NCI-H460 (cell line): ENCODE measurements around the gene YWHAQ. TPM values are rescaled to one million over a fixed set of nuclear protein-coding genes. Genes with fewer than 3 reads are reported as not detected.

Source experiments
- DNase-seq: peaks from one replicate; pipeline ENCODE4 v3.0.0-alpha.2; 2016; ENCODE audit warnings: low read depth; ENCODE audit errors: extremely low read depth
- polyA plus RNA-seq: library from polyadenylated mRNA; depleted of rRNA; stranded (reverse); fragments of >200 nt; gene quantifications from 2 replicates; pipeline ENCODE4 v1.2.3, GENCODE V29; 2014; cell fraction: nucleus; rRNA removed
- total RNA-seq: library from RNA; depleted of rRNA; stranded (reverse); fragments of >200 nt; shearing (Covaris generic); gene quantifications from 2 replicates; pipeline ENCODE4 v1.2.3, GENCODE V29; 2014; rRNA removed

YWHAQ gene
- 434 and 443 TPM in 2 replicates for total RNA-seq
- 181 and 258 TPM in 2 replicates for polyA plus RNA-seq

GRCh38 chr2:9630736-9631552 is at the start of gene YWHAQ:
YWHAQ (minus strand) TSS chr2:9630997; CDS start chr2:9630452, 545 bp downstream.
- peak; percentile 97 for DNase-seq

DNA sequence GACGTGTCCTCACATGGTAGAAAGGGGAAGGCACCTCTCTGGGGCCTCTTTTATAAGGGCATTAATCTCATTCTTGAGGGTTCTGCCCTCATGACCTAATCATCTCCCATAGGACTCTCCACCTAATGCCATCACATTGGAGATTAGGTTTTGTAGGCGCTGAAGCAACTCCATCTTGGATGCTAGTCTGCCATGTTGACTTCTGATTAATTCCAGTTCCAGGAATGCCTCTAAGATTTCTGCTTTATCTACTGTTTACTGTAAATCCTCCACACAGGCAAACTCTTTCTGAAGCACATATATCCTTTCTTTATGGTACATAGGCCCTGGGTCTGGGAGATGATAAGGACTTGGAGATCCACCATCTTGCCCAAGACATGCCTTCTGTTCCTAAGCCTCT is 49.3 kb upstream of the YWHAQ start:
- no peak for DNase-seq

DNA sequence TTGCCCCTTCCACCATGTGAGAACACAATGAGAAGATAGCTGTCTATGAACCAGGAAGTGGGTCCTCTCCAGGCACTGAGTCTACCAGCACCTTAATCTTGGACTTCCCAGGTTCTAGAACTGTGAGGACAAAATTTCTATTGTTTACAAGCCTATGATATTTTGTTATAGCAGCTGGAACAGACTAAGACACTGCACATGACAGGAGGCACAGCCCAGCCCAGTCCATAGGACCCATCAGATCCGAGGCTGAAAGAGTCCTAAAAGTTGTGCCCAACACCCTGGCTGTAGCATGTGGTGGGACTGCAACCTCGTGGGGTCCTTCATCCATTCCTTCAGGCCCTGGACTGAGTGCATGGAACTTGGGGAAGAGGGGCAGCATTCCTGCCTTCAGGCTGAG is 48.4 kb upstream of the YWHAQ start:
- DNase-seq: no peak

DNA sequence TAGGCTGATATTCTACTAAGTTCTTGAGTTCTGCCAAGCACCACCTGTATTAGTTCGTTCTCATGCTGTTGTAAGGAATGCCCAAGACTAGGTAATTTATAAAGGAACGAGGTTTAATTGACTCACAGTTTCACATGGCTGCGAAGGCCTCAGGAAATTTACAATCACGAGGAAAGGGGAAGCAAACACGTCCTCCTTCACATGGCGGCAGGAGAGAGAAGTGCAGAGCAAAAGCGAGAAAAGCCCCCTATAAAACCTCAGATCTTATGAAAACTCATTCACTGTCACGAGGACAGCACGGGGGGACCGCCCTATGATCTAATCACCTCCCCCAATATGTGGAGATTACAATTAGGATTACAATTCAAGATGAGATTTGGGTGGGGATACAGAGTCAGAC is 47.7 kb upstream of the YWHAQ start:
- no peak for DNase-seq

DNA sequence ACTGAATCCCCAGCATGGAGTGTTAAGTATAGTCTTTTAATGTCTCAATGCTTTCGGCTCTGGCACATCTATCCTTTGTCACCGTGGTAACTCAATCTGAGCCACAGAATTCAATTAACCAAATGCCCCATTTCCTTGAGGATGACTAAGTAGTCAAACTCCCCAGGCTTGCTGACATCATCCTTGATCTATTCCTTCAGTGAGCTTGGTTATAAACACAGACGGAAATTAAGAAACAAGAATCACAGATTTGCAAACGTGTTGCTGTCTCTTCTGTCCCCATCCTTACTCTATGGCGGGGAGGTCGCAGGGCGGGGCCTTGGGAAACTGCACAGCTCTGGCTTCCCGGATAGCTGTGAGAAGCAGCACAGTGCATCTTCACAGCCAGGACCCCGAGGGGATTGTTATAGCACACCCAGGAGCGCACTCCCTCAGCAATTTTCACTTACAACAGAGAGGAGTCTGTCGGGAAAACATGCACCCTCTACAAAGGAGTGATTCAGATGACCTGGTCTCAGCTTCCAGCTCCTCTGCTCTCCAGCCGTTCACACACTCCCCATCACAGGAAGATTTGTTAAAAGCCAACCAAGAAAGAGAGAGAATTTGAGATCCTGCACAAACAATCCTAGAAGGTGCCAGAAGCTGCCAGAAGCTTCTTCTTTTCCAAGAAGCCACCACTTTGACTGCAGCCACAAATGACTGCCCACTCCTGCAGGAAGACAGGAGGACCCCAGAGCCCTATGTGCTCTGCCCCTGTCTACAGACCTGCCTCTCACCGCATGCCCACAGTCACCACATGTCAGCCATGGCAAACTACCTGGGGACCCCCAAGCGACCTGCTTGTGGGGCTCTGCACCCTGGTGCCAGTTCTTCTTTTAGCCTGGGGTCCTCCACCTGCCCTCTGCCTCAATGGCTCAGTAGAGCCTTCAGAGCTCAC is 44.9 kb upstream of the YWHAQ start:
- DNase-seq: peak; percentile 33

- DNase-seq: no peak
Measured at GRCh38 chr2:9674891-9675414, 44.2 kb upstream of the YWHAQ start.

DNA sequence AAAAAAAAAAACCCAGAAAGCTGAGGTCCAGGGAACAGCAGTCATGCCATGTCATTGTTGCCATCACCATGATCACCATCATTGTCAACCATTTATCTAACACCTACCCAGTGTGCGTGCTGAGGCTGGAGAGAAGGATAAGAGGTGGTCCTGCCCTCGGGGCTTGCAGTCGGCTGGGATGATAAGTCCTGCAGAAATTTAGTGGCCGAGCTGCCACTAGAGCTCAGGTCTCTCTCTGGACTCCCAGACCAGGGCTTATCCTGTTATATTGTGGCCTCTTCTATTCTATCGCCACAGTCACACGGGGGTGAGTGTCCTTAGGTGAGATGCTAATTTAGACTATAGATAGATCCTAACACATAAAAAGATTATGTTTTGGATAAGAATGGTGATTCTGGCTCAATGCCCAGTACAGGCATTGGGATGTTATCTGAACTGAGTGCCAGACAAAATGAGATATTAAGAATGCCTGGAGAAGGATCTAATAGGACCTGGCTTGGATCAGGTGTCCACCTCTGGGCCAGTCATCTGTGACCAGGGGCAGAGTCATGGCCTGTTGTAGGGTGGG is 43.2 kb upstream of the YWHAQ start:
- no peak for DNase-seq

- DNase-seq: no peak
Measured at GRCh38 chr2:9668687-9669345, 38.0 kb upstream of the YWHAQ start.

DNA sequence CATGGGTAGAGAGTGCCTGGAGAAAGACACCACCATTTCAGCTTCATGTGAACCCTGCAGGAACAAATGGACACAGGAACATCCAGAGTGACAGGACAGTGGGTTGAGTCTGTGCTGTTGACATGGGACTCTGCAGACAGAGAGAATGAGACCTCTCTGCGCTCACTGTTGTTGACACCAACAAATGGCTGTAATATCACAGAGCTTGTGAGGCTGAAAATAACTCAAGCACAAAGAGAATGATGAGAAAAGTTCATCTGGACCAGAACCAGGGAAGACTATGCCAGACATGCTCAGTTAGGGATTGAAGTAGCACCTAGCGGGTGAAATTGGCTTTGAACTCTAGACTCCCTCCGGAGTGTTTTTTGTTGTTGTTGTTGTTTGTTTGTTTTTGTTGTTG is 37.0 kb upstream of the YWHAQ start:
- no peak for DNase-seq

DNA sequence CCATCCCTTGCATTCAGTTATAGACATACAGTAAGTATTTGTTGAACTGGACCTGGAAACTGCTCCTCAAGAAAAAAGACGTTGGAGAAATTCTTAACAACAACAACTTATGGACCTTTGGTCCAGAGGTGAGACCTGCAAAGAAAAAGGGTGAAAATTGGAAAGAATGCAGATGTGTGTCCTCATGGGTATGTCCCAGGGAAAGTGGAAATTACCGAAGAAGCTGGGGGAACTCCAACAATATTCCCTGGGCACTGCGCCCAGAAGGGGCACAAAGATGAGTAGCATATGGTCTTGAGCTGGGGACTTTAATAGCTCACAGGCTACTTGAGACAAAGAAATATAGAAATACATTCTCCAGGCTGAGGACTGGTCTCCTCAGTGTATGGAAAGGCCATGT is 35.5 kb upstream of the YWHAQ start:
- DNase-seq: no peak

- DNase-seq: no peak
Measured at GRCh38 chr2:9665898-9666297, 35.1 kb upstream of the YWHAQ start.

DNA sequence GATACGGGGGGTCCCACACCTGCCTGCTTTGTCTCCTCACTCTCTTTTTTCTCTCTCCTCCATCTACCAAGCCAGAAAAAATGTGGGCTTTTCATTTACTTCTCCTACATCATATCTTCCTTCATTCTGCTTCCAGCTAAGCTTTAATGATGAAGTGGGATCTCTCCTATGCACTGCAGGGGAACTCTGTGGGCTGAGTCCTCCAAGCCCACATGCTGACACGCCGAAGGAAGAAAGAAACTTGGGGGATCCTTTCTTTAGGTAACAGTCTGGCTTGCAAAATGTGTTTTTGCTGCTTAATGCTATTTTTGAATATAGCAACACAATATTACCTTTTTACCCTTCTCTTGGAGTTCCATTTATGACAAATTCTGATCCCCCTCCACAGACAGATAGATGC is 33.6 kb upstream of the YWHAQ start:
- no peak for DNase-seq

- no peak for DNase-seq
Measured at GRCh38 chr2:9663008-9663879, 32.4 kb upstream of the YWHAQ start.

- no peak for DNase-seq
Measured at GRCh38 chr2:9661261-9661660, 30.5 kb upstream of the YWHAQ start.

DNA sequence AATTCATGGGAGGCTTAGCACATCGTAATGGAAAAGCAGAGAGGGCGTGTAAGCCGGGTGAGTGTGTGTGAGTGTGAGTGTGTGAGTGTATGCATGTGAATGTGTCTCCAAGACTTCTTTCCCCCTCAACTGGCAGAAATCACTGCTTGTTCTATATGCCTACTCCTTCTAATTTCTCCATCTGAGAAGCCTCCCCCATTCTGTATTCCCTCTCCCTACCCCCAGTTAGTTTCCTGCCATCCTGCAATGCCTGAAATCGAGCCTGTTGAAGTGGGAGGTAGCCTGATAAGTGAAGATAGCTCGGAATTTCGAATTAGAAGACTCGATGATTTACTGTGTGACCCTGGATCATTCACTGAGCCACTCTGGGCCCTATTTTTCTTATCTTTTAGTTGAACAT is 30.0 kb upstream of the YWHAQ start:
- DNase-seq: no peak

DNA sequence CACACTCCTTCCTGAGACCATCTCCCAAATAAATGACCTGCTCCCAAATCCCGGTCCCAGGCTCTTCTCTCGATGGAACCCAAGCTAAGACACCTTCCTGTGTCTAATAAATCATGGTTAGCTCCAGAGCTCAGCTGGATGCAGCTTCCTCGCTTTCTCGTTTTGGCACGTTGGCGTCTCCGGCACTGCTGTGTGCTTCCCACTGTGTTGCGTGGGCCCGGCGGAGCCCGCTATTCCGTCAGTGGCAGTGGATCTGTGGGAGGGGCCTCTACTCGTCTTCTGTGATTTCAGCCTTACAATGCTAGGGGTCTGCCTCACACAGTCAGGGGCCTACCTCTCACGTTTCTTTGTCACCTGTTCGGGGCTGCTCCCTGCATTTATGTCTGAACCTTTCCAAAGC is 29.4 kb upstream of the YWHAQ start:
- no peak for DNase-seq

DNA sequence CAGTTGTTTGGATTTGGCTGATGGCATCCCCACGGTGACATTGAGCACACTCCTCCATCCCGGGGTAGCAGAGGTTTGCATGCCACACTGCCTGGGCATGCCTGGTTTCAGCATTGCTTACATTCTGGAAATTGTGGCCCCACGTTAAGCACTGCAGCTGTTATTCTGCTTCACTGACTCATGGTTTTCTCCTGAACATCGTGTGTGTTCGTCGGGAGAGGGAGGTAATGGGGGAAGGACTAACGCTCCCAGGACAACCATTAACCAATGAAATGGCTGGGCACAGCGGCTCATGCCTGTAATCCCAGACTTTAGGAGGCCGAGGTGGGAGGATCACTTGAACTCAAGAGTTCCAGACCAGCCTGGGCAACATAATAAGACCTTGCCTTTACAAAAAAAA is 28.2 kb upstream of the YWHAQ start:
- no peak for DNase-seq

- DNase-seq: no peak
Measured at GRCh38 chr2:9657731-9658130, 26.9 kb upstream of the YWHAQ start.

- no peak for DNase-seq
Measured at GRCh38 chr2:9657083-9657482, 26.3 kb upstream of the YWHAQ start.
